Measurements from ENCODE around the gene TBRG1.
A peak's percentile ranks its signal among the peaks of the same experiment; 100 is the strongest.

TBRG1 gene

DNA sequence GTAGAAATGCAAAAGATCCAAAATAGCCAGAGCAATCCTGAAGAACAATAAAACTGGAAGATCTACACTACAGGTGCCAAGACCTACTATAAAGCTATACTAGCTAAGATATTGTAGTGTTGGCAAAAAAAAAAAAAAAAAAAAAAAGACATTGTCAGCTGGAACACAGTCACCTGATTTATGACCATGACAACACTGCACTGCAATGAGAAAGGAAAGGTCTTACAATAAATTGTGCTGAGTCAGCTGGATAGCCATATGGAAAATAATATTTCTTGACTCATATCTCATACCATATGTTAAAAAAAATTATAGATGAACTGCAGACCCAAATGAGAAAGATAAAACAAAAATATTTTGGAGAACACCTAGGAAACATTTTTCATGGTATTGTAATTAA is 14.5 kb upstream of the TBRG1 start:
- DNase-seq, result no peak
- Histone ChIP-seq H3K27me3 (replicated peaks) (no peaks in the 10 kb centered on the region), H3K4me3 (ENCODE audit: low read depth, low read length) (no peak overlapping the region), H3K36me3 (replicated peaks) (no peaks in the 10 kb centered on the region), H3K27ac (no peak overlapping the region)
- TF ChIP-seq, protein P1, sequence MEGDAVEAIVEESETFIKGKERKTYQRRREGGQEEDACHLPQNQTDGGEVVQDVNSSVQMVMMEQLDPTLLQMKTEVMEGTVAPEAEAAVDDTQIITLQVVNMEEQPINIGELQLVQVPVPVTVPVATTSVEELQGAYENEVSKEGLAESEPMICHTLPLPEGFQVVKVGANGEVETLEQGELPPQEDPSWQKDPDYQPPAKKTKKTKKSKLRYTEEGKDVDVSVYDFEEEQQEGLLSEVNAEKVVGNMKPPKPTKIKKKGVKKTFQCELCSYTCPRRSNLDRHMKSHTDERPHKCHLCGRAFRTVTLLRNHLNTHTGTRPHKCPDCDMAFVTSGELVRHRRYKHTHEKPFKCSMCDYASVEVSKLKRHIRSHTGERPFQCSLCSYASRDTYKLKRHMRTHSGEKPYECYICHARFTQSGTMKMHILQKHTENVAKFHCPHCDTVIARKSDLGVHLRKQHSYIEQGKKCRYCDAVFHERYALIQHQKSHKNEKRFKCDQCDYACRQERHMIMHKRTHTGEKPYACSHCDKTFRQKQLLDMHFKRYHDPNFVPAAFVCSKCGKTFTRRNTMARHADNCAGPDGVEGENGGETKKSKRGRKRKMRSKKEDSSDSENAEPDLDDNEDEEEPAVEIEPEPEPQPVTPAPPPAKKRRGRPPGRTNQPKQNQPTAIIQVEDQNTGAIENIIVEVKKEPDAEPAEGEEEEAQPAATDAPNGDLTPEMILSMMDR (IDR thresholded peaks at IDR 0.05; ENCODE audit: low read depth, low read length, missing control alignments), result no peak
- in situ Hi-C loops (cut with HindIII; ENCODE audit: low pct_ligation_motif_present, low sequenced_read_pairs), result no loop called here

GRCh38 chr11:124610295-124610694 is 12.4 kb upstream of the TBRG1 start:
- no peaks in the 10 kb centered on the region for H3K36me3 ChIP-seq (replicated peaks)
- TF ChIP-seq, protein P1 (IDR thresholded peaks at IDR 0.05; ENCODE audit: low read depth, low read length, missing control alignments), result no peak
- H3K4me3 ChIP-seq (ENCODE audit: low read depth, low read length), result no peak overlapping the region
- no peak for DNase-seq
- no peak overlapping the region for H3K27ac ChIP-seq
- in situ Hi-C loops (cut with HindIII; ENCODE audit: low pct_ligation_motif_present, low sequenced_read_pairs), result no loop called here
- H3K27me3 ChIP-seq (replicated peaks), result no peaks in the 10 kb centered on the region

GRCh38 chr11:124611064-124611463 is 11.6 kb upstream of the TBRG1 start, which contains the start of gene PANX3:
TSS of gene PANX3 (plus strand) at chr11:124611428. CDS start at chr11:124611557, 129 bp downstream.
- TF ChIP-seq, protein P1 (IDR thresholded peaks at IDR 0.05; ENCODE audit: low read depth, low read length, missing control alignments), result no peak
- no peak for DNase-seq
- in situ Hi-C loops (cut with HindIII; ENCODE audit: low pct_ligation_motif_present, low sequenced_read_pairs), result no loop called here
- H3K4me3 ChIP-seq (ENCODE audit: low read depth, low read length), result no peak within 1 kb of the TSS
- H3K27me3 ChIP-seq (replicated peaks), result no peaks in the 10 kb centered on the region
- no peaks in the 10 kb centered on the region for H3K36me3 ChIP-seq (replicated peaks)
- no peak within 1 kb of the TSS for H3K27ac ChIP-seq

DNA sequence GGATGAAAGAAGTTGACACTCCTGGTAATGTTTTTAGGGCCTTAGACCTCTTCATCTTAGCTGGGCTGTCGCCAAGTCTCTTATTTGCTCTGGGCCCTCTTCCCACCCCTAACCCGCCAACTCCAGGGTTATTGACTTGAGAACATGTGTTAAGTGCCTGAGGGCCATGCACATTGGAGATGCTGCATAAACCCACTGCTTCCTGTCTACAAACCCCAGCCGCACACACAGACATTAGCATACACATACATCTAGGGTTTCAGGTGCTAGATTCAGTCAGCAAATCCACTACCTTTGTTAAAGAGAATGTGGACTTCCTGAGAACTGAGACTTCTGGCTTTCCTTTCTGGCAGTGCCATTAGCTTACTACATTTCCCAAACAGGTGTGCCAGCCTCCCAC is 10.6 kb upstream of the TBRG1 start:
- Histone ChIP-seq H3K27ac (no peak overlapping the region), H3K4me3 (ENCODE audit: low read depth, low read length) (no peak overlapping the region), H3K27me3 (replicated peaks) (no peaks in the 10 kb centered on the region), H3K36me3 (replicated peaks) (no peaks in the 10 kb centered on the region)
- TF ChIP-seq, protein P1 (IDR thresholded peaks at IDR 0.05; ENCODE audit: low read depth, low read length, missing control alignments), result no peak
- DNase-seq, result no peak
- in situ Hi-C loops (cut with HindIII; ENCODE audit: low pct_ligation_motif_present, low sequenced_read_pairs), result no loop called here

DNA sequence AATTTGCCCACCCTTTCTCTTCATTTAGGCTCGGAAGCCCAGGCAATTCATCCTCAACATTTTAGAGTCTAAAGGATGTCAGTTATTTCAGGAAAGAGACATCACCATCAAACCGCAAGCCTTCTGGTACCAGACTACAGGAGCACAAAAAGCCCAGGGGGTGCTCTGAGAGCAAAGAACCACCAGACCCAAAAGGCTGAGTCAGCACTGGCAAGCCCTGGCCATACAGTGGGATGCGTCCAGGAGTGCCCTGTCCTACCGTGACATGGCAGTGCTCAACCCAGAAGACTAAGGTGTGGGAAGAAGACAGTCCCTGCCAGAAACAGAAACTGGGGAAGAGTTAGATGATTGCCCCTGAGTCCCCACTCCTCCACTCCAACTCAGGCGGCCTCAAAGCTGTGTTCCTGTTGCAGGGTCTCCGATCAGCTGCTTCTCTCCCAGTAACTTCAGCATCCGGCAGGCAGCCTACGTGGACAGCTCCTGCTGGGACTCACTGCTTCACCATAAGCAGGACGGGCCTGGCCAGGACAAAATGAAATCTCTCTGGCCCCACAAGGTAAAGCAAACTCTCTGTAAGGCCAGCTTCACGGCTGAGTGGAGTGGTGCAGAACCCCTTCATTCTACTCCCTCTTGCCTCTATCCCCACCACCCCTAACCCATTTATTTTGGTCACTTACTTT is 10.0 kb upstream of the TBRG1 start:
- no peak overlapping the region for H3K4me3 ChIP-seq (ENCODE audit: low read depth, low read length)
- in situ Hi-C loops (cut with HindIII; ENCODE audit: low pct_ligation_motif_present, low sequenced_read_pairs), result no loop called here
- TF ChIP-seq, protein P1 (IDR thresholded peaks at IDR 0.05; ENCODE audit: low read depth, low read length, missing control alignments), result no peak
- no peaks in the 10 kb centered on the region for H3K27me3 ChIP-seq (replicated peaks)
- no peaks in the 10 kb centered on the region for H3K36me3 ChIP-seq (replicated peaks)
- DNase-seq, result peak; percentile 12
- no peak overlapping the region for H3K27ac ChIP-seq

- no peaks in the 10 kb centered on the region for H3K36me3 ChIP-seq (replicated peaks)
- in situ Hi-C loops (cut with HindIII; ENCODE audit: low pct_ligation_motif_present, low sequenced_read_pairs), result no loop called here
Measured at GRCh38 chr11:124618863-124619262, 3.8 kb upstream of the TBRG1 start.

More at GRCh38 chr11:124618863-124619262, 3.8 kb upstream of the TBRG1 start:
- no peaks in the 10 kb centered on the region for H3K27me3 ChIP-seq (replicated peaks)
- no peak for DNase-seq
- H3K27ac ChIP-seq, result no peak overlapping the region
- no peak overlapping the region for H3K4me3 ChIP-seq (ENCODE audit: low read depth, low read length)
- TF ChIP-seq, protein P1 (IDR thresholded peaks at IDR 0.05; ENCODE audit: low read depth, low read length, missing control alignments), result no peak

All from brain microvascular endothelial cell (primary cell).